Sigmoid colon (tissue), 4 donors: ENCODE data around the gene STK24.

Experiments
- POLR2AphosphoS5 ChIP-seq, 4 donors: sonication (generic); formaldehyde crosslinking; IDR thresholded peaks; one replicate each; pipeline ENCODE4 v1.6.1; 2017; ENCODE audit warnings: antibody characterized with exemption in 4 of 4
- TF ChIP-seq, protein P1 (sequence below), 4 experiments: fragments of 450-650 bp in 3 of 4; fragments of 200-600 bp in 1 of 4; IDR thresholded peaks; one replicate each; pipeline ENCODE4 v1.5.1; 2016 to 2019; ENCODE audit warnings: antibody characterized with exemption in 4 of 4, mild to moderate bottlenecking in 3 of 4, moderate library complexity in 2 of 4

DNA sequence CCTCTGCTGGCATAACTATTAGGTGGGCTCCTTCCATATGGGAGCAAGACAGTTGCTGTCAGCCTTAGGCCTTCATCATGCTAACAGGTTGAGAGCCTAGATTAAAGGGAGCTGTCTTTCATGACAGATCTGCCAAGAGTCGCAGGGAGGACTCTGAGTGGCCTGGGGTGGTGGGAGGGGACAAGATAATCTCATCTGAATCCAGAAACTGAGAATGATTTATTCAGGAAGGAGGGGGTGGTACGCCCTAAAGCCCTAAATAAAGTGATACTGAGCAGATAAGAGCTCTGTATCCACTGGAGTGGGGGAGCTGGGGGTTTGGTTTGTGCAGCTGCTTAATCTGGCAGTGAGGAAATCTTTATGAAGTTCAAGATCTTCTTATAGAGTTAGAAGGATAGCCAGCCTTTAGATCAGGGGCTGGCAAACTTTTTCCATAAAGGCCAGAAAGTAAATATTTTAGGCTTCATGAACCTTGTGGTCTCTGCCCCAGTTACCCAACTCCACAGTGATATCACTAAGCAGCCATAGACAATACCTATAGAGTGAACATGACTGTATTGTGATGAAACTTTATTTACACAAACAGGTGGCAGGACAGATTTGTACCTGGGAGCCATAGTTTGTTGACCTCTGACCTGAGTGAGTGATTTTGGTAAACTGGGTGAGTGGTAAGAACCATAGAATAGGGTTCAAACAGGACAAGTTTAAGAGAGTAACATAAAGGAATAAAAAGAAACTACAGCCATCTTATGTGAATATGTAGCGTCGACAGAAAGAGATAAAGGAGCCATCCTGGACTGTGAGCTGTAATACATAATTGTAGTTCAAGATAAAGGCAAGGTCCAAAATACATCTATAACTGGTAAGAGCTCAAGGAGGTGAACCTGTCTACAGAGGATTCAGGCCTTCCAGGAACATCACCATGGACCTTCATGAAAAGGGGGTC, 9.8 kb upstream of the STK24 start:
- TF ChIP-seq, protein P1, sequence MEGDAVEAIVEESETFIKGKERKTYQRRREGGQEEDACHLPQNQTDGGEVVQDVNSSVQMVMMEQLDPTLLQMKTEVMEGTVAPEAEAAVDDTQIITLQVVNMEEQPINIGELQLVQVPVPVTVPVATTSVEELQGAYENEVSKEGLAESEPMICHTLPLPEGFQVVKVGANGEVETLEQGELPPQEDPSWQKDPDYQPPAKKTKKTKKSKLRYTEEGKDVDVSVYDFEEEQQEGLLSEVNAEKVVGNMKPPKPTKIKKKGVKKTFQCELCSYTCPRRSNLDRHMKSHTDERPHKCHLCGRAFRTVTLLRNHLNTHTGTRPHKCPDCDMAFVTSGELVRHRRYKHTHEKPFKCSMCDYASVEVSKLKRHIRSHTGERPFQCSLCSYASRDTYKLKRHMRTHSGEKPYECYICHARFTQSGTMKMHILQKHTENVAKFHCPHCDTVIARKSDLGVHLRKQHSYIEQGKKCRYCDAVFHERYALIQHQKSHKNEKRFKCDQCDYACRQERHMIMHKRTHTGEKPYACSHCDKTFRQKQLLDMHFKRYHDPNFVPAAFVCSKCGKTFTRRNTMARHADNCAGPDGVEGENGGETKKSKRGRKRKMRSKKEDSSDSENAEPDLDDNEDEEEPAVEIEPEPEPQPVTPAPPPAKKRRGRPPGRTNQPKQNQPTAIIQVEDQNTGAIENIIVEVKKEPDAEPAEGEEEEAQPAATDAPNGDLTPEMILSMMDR (IDR thresholded peaks at IDR 0.05), result no peak
- TF ChIP-seq POLR2AphosphoS5 (IDR thresholded peaks at IDR 0.05), result no peak
